Hepatocyte (in vitro differentiated cells): ENCODE measurements around the gene REV1. TPM values are rescaled to one million over a fixed set of nuclear protein-coding genes. Genes with fewer than 3 reads are reported as not detected.
A peak's percentile ranks its signal among the peaks of the same experiment; 100 is the strongest.

Experiments used
- DNase-seq: peaks from one replicate; pipeline ENCODE4 v3.0.0-alpha.2; 2016; ENCODE audit warnings: low spot score
- H2AFZ ChIP-seq: fragments of 200-600 bp; sonication (generic); 2 replicates; pipeline ENCODE4 v1.6.0; 2016; ENCODE audit warnings: antibody characterized with exemption, mild to moderate bottlenecking
- H3K27ac ChIP-seq: fragments of 200-600 bp; sonication (generic); 2 replicates; pipeline ENCODE4 v1.5.1; 2016; ENCODE audit warnings: mild to moderate bottlenecking
- H3K27me3 ChIP-seq: fragments of 200-600 bp; sonication (generic); 2 replicates; pipeline ENCODE4 v1.6.1; 2016
- H3K36me3 ChIP-seq: fragments of 200-600 bp; sonication (generic); replicated peaks from 2 replicates; pipeline ENCODE4 v1.5.1; 2016; ENCODE audit warnings: low read depth; ENCODE audit not compliant: insufficient read depth
- H3K4me1 ChIP-seq: fragments of 200-600 bp; sonication (generic); 2 replicates; pipeline ENCODE4 v1.5.1; 2016; ENCODE audit warnings: mild to moderate bottlenecking, moderate library complexity; ENCODE audit not compliant: insufficient read depth
- H3K4me2 ChIP-seq: fragments of 200-600 bp; sonication (generic); 2 replicates; pipeline ENCODE4 v1.6.0; 2016
- H3K4me3 ChIP-seq: fragments of 200-600 bp; sonication (generic); 2 replicates; pipeline ENCODE4 v1.5.1; 2016; ENCODE audit warnings: mild to moderate bottlenecking
- H3K79me2 ChIP-seq: fragments of 200-600 bp; sonication (generic); 2 replicates; pipeline ENCODE4 v1.6.0; 2017; ENCODE audit warnings: mild to moderate bottlenecking
- H3K9me2 ChIP-seq: fragments of 200-600 bp; sonication (generic); replicated peaks from 2 replicates; pipeline ENCODE4 v1.6.0; 2017; ENCODE audit warnings: mild to moderate bottlenecking; ENCODE audit not compliant: insufficient read depth
- H3K9me3 ChIP-seq: fragments of 200-600 bp; sonication (generic); 2 replicates; pipeline ENCODE4 v1.5.1; 2016; ENCODE audit warnings: low read depth, mild to moderate bottlenecking
- H4K20me1 ChIP-seq: fragments of 200-600 bp; sonication (generic); 2 replicates; pipeline ENCODE4 v1.6.0; 2016; ENCODE audit warnings: mild to moderate bottlenecking; ENCODE audit not compliant: insufficient read depth, poor library complexity, severe bottlenecking
- CTCF ChIP-seq: fragments of 200-600 bp; sonication (generic); IDR thresholded peaks from 2 replicates; pipeline ENCODE4 v1.5.1; 2016; ENCODE audit warnings: antibody characterized with exemption, mild to moderate bottlenecking; ENCODE audit not compliant: poor library complexity
- EZH2 ChIP-seq: fragments of 200-600 bp; sonication (generic); IDR thresholded peaks from 2 replicates; pipeline ENCODE4 v1.6.1; 2016; ENCODE audit warnings: antibody characterized with exemption, mild to moderate bottlenecking, borderline replicate concordance
- EZH2phosphoT487 ChIP-seq: fragments of 200-600 bp; sonication (generic); IDR thresholded peaks from one replicate; pipeline ENCODE4 v1.6.1; 2018; ENCODE audit warnings: antibody characterized with exemption, mild to moderate bottlenecking, low read depth, moderate library complexity; ENCODE audit not compliant: unreplicated experiment, severe bottlenecking
- WGBS: methylation state at CpG from one replicate; pipeline ENCODE4 v1.1.6; 2016; ENCODE audit warnings: low lambda C conversion rate; ENCODE audit errors: missing lambda C conversion rate; 5-methylcytosine and 5-hydroxymethylcytosine counted together
- polyA plus RNA-seq: library from polyadenylated mRNA; unstranded; fragments of >200 nt; fragmentation: Nextera tagmentation; extraction: Ambion mirVana; gene quantifications from 2 replicates; pipeline ENCODE4 v1.2.1, GENCODE V29; 2016
- total RNA-seq: library from RNA; depleted of rRNA; stranded (reverse); fragments of >200 nt; gene quantifications from 2 replicates; pipeline ENCODE4 v1.2.3, GENCODE V29; 2014

The REV1 gene
- total and polyA plus RNA-seq, 2 experiments from 2014 or later = 25.9 to 31.2 TPM

GRCh38 chr2:99484205-99484604 lies 5.6 kb downstream of the REV1 start:
- Histone ChIP-seq H3K9me3 (no peaks in the 10 kb centered on the region), H3K9me2 (no peaks in the 10 kb centered on the region), H3K4me3 (no peak overlapping the region), H3K36me3 (no peaks in the 10 kb centered on the region), H3K4me1 (peaks cover 33% of the 10 kb centered on the region), H3K79me2 (peaks cover 86% of the 10 kb centered on the region), H2AFZ (no peak overlapping the region), H3K27ac (no peak overlapping the region), H3K27me3 (no peaks in the 10 kb centered on the region), H4K20me1 (peaks cover 75% of the 10 kb centered on the region), H3K4me2 (peak overlapping the region; percentile 47)
- DNase-seq = no peak
- WGBS = 77% methylated on average over 2 of the region's 2 CpGs
- TF ChIP-seq EZH2 = no peak
- no peak for TF ChIP-seq CTCF
- TF ChIP-seq EZH2phosphoT487 = no peak

GRCh38 chr2:99481941-99482340 lies 7.9 kb downstream of the REV1 start:
- Histone ChIP-seq H3K9me3 (no peaks in the 10 kb centered on the region), H3K36me3 (no peaks in the 10 kb centered on the region), H2AFZ (no peak overlapping the region), H4K20me1 (peaks cover 89% of the 10 kb centered on the region), H3K27ac (no peak overlapping the region), H3K4me3 (no peak overlapping the region), H3K4me2 (no peak overlapping the region), H3K4me1 (peaks cover 33% of the 10 kb centered on the region), H3K27me3 (no peaks in the 10 kb centered on the region), H3K9me2 (no peaks in the 10 kb centered on the region), H3K79me2 (peaks cover 100% of the 10 kb centered on the region)
- 62% methylated on average over 1 of the region's 1 CpG for WGBS
- DNase-seq = peak; percentile 23
- TF ChIP-seq EZH2 (no peak), EZH2phosphoT487 (no peak), CTCF (no peak)

GRCh38 chr2:99481527-99481926 lies 8.3 kb downstream of the REV1 start:
- TF ChIP-seq EZH2 (no peak), CTCF (no peak), EZH2phosphoT487 (no peak)
- peaks cover 85% of the 10 kb centered on the region for H4K20me1 ChIP-seq

GRCh38 chr2:99480390-99480789 lies 9.4 kb downstream of the REV1 start:
- H2AFZ ChIP-seq = no peak overlapping the region
- peaks cover 85% of the 10 kb centered on the region for H4K20me1 ChIP-seq
- H3K4me3 ChIP-seq = no peak overlapping the region
- no peak for TF ChIP-seq CTCF
- no peak for TF ChIP-seq EZH2phosphoT487
- no peak for TF ChIP-seq EZH2
- peaks cover 100% of the 10 kb centered on the region for H3K79me2 ChIP-seq
- peak; percentile 15 for DNase-seq
- peak overlapping the region; percentile 25 for H3K4me2 ChIP-seq
- no peaks in the 10 kb centered on the region for H3K9me3 ChIP-seq
- H3K9me2 ChIP-seq = no peaks in the 10 kb centered on the region
- 64% methylated on average over 1 of the region's 1 CpG for WGBS
- peak overlapping the region; percentile 30 for H3K27ac ChIP-seq
- H3K27me3 ChIP-seq = no peaks in the 10 kb centered on the region
- H3K4me1 ChIP-seq = peaks cover 28% of the 10 kb centered on the region
- no peaks in the 10 kb centered on the region for H3K36me3 ChIP-seq

More at GRCh38 chr2:99481527-99481926, 8.3 kb downstream of the REV1 start:
- Histone ChIP-seq H3K27me3 (no peaks in the 10 kb centered on the region), H2AFZ (no peak overlapping the region), H3K4me1 (peaks cover 29% of the 10 kb centered on the region), H3K9me2 (no peaks in the 10 kb centered on the region), H3K9me3 (no peaks in the 10 kb centered on the region), H3K36me3 (no peaks in the 10 kb centered on the region), H3K27ac (no peak overlapping the region), H3K79me2 (peaks cover 100% of the 10 kb centered on the region), H3K4me2 (no peak overlapping the region), H3K4me3 (no peak overlapping the region)
- DNase-seq = no peak
- 100% methylated on average over 2 of the region's 2 CpGs for WGBS
